PC-9 (cell line): ENCODE data around the gene RNF151. TPM values are rescaled to one million over a fixed set of nuclear protein-coding genes. Genes with fewer than 3 reads are reported as not detected.

Experiments used
- BruUV-seq: library from RNA; stranded (reverse); fragments of 400-500 nt; replicated peaks from 2 replicates; lab custom pipeline; 2021; lab: Mats Ljungman, UMichigan
- CTCF ChIA-PET: fragments of 300-600 bp; sonication (Branson Sonifier 250); formaldehyde crosslinking; loops from one replicate; lab custom pipeline; 2022; ENCODE audit warnings: antibody characterized with exemption; lab: Charles Lee
- POLR2A ChIA-PET: fragments of 300-600 bp; sonication (Branson Sonifier 250); formaldehyde crosslinking; loops from one replicate; lab custom pipeline; 2022; ENCODE audit warnings: antibody characterized with exemption; ENCODE audit not compliant: unreplicated experiment; lab: Charles Lee
- DNase-seq, 2 experiments: peaks; one replicate each; pipeline versions ENCODE4 v3.0.0 to v3.0.0-alpha.2; 2015 to 2022; ENCODE audit warnings: mixed read lengths in 1 of 2
- H2AFZ ChIP-seq: fragments of 200-600 bp; sonication (generic); 2 replicates; pipeline ENCODE4 v1.8.1; 2017; ENCODE audit warnings: antibody characterized with exemption
- H3F3A ChIP-seq: fragments of 200-600 bp; sonication (generic); 2 replicates; pipeline ENCODE4 v1.8.1; 2017; ENCODE audit warnings: antibody characterized with exemption, mild to moderate bottlenecking, low read depth; ENCODE audit not compliant: insufficient read depth
- H3K27ac ChIP-seq: fragments of 200-600 bp; sonication (generic); 2 replicates; pipeline ENCODE4 v1.6.1; 2016; ENCODE audit warnings: mixed run types
- H3K27me3 ChIP-seq: fragments of 200-600 bp; sonication (generic); 2 replicates; pipeline ENCODE4 v1.6.1; 2016; ENCODE audit warnings: low read depth, mixed run types; ENCODE audit not compliant: insufficient read depth
- H3K36me3 ChIP-seq: fragments of 200-600 bp; sonication (generic); 2 replicates; pipeline ENCODE4 v1.6.1; 2016; ENCODE audit warnings: low read depth, mixed run types
- H3K4me1 ChIP-seq: fragments of 200-600 bp; sonication (generic); replicated peaks from 2 replicates; pipeline ENCODE4 v1.6.1; 2016; ENCODE audit warnings: mixed run types; ENCODE audit not compliant: insufficient read depth
- H3K4me2 ChIP-seq: fragments of 200-600 bp; sonication (generic); 2 replicates; pipeline ENCODE4 v1.6.1; 2017; ENCODE audit warnings: mixed run types
- H3K4me3 ChIP-seq: fragments of 200-600 bp; sonication (generic); 2 replicates; pipeline ENCODE4 v1.6.1; 2016; ENCODE audit warnings: mixed run types
- H3K79me2 ChIP-seq: fragments of 200-600 bp; sonication (generic); 2 replicates; pipeline ENCODE4 v1.6.1; 2017; ENCODE audit warnings: low read depth, mixed run types
- H3K9me2 ChIP-seq: fragments of 200-600 bp; sonication (generic); 2 replicates; pipeline ENCODE4 v1.8.1; 2017; ENCODE audit warnings: mild to moderate bottlenecking; ENCODE audit not compliant: insufficient read depth
- H3K9me3 ChIP-seq: fragments of 200-600 bp; sonication (generic); 2 replicates; pipeline ENCODE4 v1.8.1; 2016; ENCODE audit warnings: low read depth; ENCODE audit not compliant: insufficient read depth
- H4K20me1 ChIP-seq: fragments of 200-600 bp; sonication (generic); 2 replicates; pipeline ENCODE4 v1.8.1; 2017; ENCODE audit not compliant: insufficient read depth
- EZH2 ChIP-seq: fragments of 200-600 bp; sonication (generic); IDR thresholded peaks from 2 replicates; pipeline ENCODE4 v1.8.0; 2017; ENCODE audit warnings: antibody characterized with exemption, low read depth
- intact Hi-C: fragments of 100-400 bp; cut with micrococcal nuclease; formaldehyde crosslinking; loops from one replicate; pipeline ENCODE4 v1.10.0; 2022; ENCODE audit not compliant: unreplicated experiment
- total RNA-seq: library from RNA; stranded (reverse); gene quantifications from 2 replicates; pipeline ENCODE4 v1.2.3, GENCODE V29; 2021
- TF ChIP-seq, protein P1 (sequence below): fragments of 200-600 bp; sonication (generic); conservative IDR thresholded peaks from 2 replicates; pipeline ENCODE4 v1.6.1; 2017; ENCODE audit warnings: mixed run types, antibody characterized with exemption, mild to moderate bottlenecking, moderate library complexity

The RNF151 gene
- total RNA-seq, 1 experiment from 2014 or later, result not detected

DNA sequence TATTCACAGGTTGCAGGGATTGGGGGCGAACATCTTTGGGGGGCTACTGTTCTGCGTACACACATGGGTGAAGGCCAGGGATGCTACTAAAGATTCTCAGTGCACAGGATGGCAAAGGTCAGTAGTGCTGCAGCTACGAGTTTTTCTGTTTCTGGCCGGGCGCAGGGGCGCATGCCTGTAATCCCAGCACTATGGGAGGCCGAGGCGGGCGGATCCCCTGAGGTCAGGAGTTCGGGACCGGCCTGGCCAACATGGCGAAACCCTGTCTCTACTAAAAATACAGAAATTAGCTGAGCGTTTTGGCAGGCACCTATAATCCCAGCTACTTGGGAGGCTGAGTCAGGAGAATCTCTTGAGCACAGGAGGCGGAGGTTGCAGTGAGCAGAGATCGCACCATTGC is 46.9 kb downstream of the RNF151 start:
- POLR2A ChIA-PET, result no interaction called here
- Histone ChIP-seq H4K20me1 (peaks cover 4% of the 10 kb centered on the region; the same call in 1 of the 2 replicates), H3K36me3 (no peaks in the 10 kb centered on the region), H3K9me2 (no peaks in the 10 kb centered on the region), H3K4me3 (no peak overlapping the region), H3F3A (peaks cover 24% of the 10 kb centered on the region), H3K4me1 (peaks cover 26% of the 10 kb centered on the region), H2AFZ (no peak overlapping the region), H3K27me3 (no peaks in the 10 kb centered on the region), H3K27ac (no peak overlapping the region), H3K79me2 (peaks cover 20% of the 10 kb centered on the region), H3K4me2 (no peak overlapping the region), H3K9me3 (no peaks in the 10 kb centered on the region)
- DNase-seq, result no peak
- BruUV-seq, result no TSS peak
- CTCF ChIA-PET, result interaction anchor here (0.6 kb wide), 1 partner anchor 9 kb away, joined by 15 read pairs; no protein-coding TSS in a partner anchor
- intact Hi-C loops, result no loop called here
- TF ChIP-seq, protein P1, sequence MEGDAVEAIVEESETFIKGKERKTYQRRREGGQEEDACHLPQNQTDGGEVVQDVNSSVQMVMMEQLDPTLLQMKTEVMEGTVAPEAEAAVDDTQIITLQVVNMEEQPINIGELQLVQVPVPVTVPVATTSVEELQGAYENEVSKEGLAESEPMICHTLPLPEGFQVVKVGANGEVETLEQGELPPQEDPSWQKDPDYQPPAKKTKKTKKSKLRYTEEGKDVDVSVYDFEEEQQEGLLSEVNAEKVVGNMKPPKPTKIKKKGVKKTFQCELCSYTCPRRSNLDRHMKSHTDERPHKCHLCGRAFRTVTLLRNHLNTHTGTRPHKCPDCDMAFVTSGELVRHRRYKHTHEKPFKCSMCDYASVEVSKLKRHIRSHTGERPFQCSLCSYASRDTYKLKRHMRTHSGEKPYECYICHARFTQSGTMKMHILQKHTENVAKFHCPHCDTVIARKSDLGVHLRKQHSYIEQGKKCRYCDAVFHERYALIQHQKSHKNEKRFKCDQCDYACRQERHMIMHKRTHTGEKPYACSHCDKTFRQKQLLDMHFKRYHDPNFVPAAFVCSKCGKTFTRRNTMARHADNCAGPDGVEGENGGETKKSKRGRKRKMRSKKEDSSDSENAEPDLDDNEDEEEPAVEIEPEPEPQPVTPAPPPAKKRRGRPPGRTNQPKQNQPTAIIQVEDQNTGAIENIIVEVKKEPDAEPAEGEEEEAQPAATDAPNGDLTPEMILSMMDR, result no peak
- TF ChIP-seq EZH2, result no peak

DNA sequence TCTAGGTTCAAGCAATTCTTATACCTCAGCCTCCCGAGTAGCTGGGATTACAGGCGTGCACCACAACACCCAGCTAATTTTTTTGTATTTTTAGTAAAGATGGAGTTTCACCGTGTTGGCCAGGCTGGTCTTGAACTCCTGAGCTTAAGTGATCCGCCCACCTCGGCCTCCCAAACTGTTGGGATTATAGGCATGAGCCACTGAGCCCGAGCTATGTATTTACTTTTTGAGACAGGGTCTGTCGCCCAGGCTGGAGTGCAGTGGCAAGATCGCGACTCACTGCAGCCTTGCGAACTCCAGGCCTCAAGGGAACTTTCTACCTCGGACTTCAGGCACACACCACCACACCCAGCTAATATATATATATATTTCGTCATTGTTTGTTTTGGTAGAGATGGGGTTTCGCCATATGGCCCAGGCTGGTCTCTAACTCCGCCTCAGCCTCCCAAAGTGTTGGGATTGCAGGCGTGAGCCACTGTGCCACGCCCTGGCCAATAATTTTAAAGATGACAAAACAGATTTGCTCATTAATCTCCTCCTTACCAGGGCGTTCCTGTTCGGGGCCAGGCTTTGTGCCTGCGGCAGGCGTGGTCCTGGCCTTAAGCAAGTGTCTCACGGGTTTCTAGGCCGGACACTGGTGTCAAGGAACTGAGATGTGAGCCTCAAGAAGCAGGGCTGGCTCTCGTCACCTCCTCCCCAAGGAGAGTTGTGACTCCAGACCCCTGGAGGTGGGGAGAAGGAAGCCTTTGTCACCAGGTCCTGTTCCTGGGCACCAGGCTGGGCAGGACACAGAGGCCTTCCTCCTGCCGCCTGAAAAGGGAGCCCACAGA is 48.7 kb downstream of the RNF151 start:
- Histone ChIP-seq H3K4me2 (peak overlapping the region; percentile 72), H3K27me3 (no peaks in the 10 kb centered on the region), H3K9me2 (no peaks in the 10 kb centered on the region), H3K79me2 (peaks cover 5% of the 10 kb centered on the region), H3K4me1 (peaks cover 26% of the 10 kb centered on the region), H3K36me3 (no peaks in the 10 kb centered on the region), H2AFZ (peak overlapping the region; percentile 62; the same call in 1 of the 2 replicates), H3F3A (peaks cover 19% of the 10 kb centered on the region), H3K27ac (peak overlapping the region; percentile 86), H4K20me1 (no peaks in the 10 kb centered on the region), H3K9me3 (no peaks in the 10 kb centered on the region), H3K4me3 (peak overlapping the region; percentile 7; the same call in 1 of the 2 replicates)
- CTCF ChIA-PET, result interaction anchor here (0.5 to 1.0 kb wide), 6 partner anchors 10 to 536 kb away, joined by 3 to 8 read pairs (median 4); partner anchors contain the start of gene TRAF7
- POLR2A ChIA-PET, result interaction anchor here (0.6 kb wide), 2 partner anchors 76 to 139 kb away, joined by 4 to 7 read pairs; no protein-coding TSS in a partner anchor
- DNase-seq, result peak; percentile 79 to 95
- no peak for TF ChIP-seq EZH2
- TF ChIP-seq, protein P1, result no peak
- no TSS peak for BruUV-seq
- intact Hi-C loops, result no loop called here

DNA sequence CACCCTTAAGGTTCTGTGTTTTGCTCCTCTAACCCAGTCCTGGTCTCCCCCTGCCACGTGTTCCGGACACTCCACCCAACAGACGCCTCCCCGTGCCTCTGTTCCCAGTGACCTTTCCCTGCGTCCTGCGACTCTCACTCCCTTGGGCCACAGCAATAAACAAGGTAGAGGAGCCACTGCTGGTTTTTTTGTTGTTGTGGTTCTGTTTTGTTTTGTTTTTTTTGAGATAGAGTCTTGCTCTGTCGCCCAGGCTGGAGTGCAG is 49.2 kb downstream of the RNF151 start:
- Histone ChIP-seq H3K36me3 (no peaks in the 10 kb centered on the region), H3K9me2 (no peaks in the 10 kb centered on the region), H3F3A (peaks cover 16% of the 10 kb centered on the region), H2AFZ (peak overlapping the region; percentile 62; the same call in 1 of the 2 replicates), H3K79me2 (no peaks in the 10 kb centered on the region), H3K4me2 (peak overlapping the region; percentile 63), H3K27me3 (no peaks in the 10 kb centered on the region), H3K27ac (peak overlapping the region; percentile 86), H3K9me3 (no peaks in the 10 kb centered on the region), H3K4me3 (no peak overlapping the region), H4K20me1 (no peaks in the 10 kb centered on the region), H3K4me1 (peaks cover 21% of the 10 kb centered on the region)
- DNase-seq, result no peak
- TF ChIP-seq, protein P1, result no peak
- TF ChIP-seq EZH2, result no peak
- intact Hi-C loops, result no loop called here
- POLR2A ChIA-PET, result no interaction called here
- BruUV-seq, result TSS peak; percentile 66
- CTCF ChIA-PET, result interaction anchor here (0.5 to 0.9 kb wide), 3 partner anchors 9 to 535 kb away, joined by 3 to 5 read pairs (median 3); no protein-coding TSS in a partner anchor
